ENCODE measurements around the gene PEF1. TPM values are rescaled to one million over a fixed set of nuclear protein-coding genes. Genes with fewer than 3 reads are reported as not detected.
A peak's percentile ranks its signal among the peaks of the same experiment; 100 is the strongest.

PEF1 gene
- total RNA-seq, 1 donor from 2014 or later, result 64.0 TPM

DNA sequence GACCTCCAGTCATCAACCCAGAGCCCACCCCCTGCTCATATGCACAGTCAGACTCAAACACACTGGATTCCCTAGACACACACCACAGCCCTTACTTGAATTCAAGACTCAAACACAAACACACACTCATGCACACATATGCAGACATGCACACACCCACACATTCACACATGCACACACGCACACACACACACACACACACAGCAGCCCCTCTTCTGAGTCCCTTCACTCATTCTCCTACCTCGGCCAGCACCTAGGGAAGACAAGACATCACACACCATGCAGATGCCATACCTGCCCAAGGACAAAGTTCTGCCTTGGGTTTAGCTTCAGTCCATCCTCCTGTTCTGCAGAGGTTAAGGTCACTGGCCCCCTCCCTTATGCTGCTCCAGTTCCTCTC lies 28.7 kb downstream of the PEF1 start:
- H3K27ac Mint-ChIP-seq, result no peak overlapping the region
- H3K36me3 Mint-ChIP-seq (ENCODE audit: low read depth), result no peaks in the 10 kb centered on the region
- intact Hi-C loops (cut with micrococcal nuclease), result no loop called here
- no peak overlapping the region for H3K4me3 Mint-ChIP-seq
- DNase-seq, result no peak
- H3K27me3 Mint-ChIP-seq, result peaks cover 35% of the 10 kb centered on the region
- peaks cover 4% of the 10 kb centered on the region for H3K4me1 Mint-ChIP-seq
- H3K9me3 Mint-ChIP-seq, result no peaks in the 10 kb centered on the region

DNA sequence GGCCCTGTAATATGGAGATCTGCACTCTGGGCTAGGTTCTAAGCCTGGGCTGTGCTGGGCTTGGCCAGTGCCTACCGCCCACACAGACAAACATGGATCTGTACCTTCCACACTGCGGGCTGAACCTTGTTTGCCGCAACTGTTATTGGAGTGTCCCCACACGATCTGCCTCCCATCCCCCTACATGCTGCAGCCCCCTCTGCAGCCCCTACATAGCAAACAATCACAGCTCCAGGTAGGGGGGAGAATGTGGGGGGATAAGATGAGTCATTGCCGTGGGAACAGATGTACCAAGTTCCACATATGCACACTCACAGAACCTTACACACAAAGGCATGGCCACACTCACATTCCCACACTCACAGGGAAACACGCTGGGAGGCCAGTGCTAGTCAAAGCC lies 29.3 kb downstream of the PEF1 start:
- Mint-ChIP-seq H3K4me3 (no peak overlapping the region), H3K36me3 (ENCODE audit: low read depth) (no peaks in the 10 kb centered on the region), H3K9me3 (no peaks in the 10 kb centered on the region), H3K27ac (no peak overlapping the region), H3K4me1 (peaks cover 4% of the 10 kb centered on the region), H3K27me3 (peaks cover 39% of the 10 kb centered on the region)
- no peak for DNase-seq
- intact Hi-C loops (cut with micrococcal nuclease), result no loop called here

DNA sequence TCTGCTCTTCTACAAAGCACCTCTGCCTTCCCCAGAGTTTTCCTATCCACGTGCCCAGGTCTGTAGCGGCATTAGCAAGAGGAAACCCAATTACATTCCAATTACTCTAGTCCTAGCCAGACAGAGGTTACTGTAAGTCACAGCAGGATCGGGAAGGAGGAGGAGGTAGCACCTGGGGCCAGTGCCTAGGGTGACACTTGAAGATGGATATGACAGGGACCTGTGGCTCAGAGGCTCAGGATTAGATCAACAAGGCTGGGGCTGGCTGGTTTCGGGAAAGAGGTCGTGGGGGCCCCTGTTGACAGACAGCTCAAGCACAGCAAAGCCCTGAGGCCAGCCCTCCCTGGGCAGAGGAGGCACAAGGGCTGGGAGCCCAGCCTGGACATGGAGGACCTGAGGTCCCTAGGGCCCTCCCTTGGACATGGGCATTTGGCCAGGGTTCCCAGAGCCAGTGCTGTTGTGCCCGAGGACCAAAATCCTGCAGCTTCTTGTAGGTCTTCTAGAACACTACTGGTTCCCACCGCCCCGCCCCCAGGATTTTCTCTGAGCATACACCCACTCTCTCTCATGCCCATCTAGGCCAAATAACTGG lies 30.2 kb downstream of the PEF1 start:
- H3K27me3 Mint-ChIP-seq, result peaks cover 44% of the 10 kb centered on the region
- no peaks in the 10 kb centered on the region for H3K36me3 Mint-ChIP-seq (ENCODE audit: low read depth)
- no peaks in the 10 kb centered on the region for H3K9me3 Mint-ChIP-seq
- H3K4me3 Mint-ChIP-seq, result no peak overlapping the region
- DNase-seq, result no peak
- H3K4me1 Mint-ChIP-seq, result peaks cover 4% of the 10 kb centered on the region
- intact Hi-C loops (cut with micrococcal nuclease), result no loop called here
- H3K27ac Mint-ChIP-seq, result no peak overlapping the region

DNA sequence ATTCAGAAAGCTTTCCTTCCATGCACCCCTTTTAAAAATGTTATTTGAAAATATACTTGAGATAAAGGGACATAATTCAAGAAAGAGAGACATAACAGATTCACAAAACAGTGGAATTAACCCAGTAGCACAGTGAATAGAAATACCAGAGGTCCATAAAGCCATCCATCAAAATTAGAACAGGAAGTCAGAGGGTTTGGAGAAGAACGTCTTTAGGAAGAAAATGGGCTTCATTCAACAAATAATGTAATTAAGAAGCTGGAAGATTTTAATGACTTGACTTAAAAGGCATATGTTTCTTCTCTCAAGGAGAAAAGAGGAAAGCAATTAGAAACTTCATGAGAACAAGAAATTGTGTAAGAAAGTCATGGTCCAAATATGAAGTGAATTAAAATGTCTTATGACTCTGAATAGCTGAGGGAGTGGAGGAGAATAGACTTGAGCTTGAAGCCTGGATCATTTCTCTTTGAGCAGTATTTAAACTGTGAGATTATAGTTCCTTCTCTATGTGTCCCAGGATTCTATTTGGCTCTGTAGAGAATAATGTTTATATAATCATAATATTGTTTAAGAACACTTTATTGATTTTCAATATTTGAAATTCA lies 35.1 kb downstream of the PEF1 start:
- DNase-seq, result no peak
- Mint-ChIP-seq H3K36me3 (ENCODE audit: low read depth) (no peaks in the 10 kb centered on the region), H3K9me3 (no peaks in the 10 kb centered on the region), H3K4me3 (no peak overlapping the region), H3K27ac (no peak overlapping the region), H3K27me3 (peaks cover 15% of the 10 kb centered on the region), H3K4me1 (peaks cover 11% of the 10 kb centered on the region)
- intact Hi-C loops (cut with micrococcal nuclease), result no loop called here

DNA sequence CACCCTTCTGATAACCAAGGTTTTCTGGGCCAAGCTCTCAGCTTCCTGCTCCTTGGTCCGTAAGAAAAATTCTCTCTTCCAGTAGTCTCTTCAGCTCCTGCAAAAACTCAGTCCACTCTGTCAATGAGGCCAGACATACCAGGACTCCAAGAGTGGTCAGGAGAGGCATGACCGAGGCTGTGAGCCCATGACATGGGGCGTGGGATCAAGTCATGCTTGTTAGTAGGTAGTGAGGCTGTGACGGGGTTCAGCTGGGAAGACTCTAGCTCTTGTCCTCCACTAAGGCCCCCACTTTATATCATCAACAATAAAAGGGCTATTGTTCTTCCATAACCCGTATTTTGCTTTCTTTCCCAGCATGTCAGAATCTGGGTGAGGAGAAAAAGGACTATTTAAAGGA lies 37.3 kb downstream of the PEF1 start:
- no peak overlapping the region for H3K4me3 Mint-ChIP-seq
- peaks cover 15% of the 10 kb centered on the region for H3K27me3 Mint-ChIP-seq
- H3K9me3 Mint-ChIP-seq, result no peaks in the 10 kb centered on the region
- peaks cover 11% of the 10 kb centered on the region for H3K4me1 Mint-ChIP-seq
- intact Hi-C loops (cut with micrococcal nuclease), result no loop called here
- no peak for DNase-seq
- H3K27ac Mint-ChIP-seq, result no peak overlapping the region
- H3K36me3 Mint-ChIP-seq (ENCODE audit: low read depth), result no peaks in the 10 kb centered on the region

DNA sequence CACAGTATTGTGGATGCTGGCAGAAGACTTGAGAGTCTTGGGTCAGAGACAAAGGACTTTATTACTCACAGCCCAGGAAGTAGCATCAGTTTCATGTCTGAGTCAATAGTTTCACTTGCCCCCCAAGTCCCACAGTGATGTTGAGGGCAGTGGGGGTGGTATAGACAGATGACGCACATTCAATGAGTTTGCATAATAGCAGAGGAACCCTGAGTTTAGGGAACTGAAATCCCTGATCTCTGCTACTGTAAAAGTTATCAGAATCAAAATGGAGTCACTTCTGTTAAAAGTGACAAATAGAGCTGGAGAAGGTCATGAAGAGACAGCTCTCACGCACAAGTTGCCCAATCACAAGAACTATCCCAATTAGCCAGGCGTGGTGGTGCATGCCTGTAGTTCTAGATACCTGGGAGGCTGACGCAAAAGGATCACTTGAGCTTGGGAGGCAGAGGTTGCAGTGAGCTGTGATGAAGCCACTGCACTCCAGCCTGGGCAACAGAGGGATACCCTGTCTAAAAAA lies 38.7 kb downstream of the PEF1 start:
- no peak overlapping the region for H3K27ac Mint-ChIP-seq
- H3K4me3 Mint-ChIP-seq, result no peak overlapping the region
- intact Hi-C loops (cut with micrococcal nuclease), result no loop called here
- H3K4me1 Mint-ChIP-seq, result peaks cover 8% of the 10 kb centered on the region
- H3K9me3 Mint-ChIP-seq, result no peaks in the 10 kb centered on the region
- no peak for DNase-seq
- no peaks in the 10 kb centered on the region for H3K36me3 Mint-ChIP-seq (ENCODE audit: low read depth)
- peaks cover 23% of the 10 kb centered on the region for H3K27me3 Mint-ChIP-seq

DNA sequence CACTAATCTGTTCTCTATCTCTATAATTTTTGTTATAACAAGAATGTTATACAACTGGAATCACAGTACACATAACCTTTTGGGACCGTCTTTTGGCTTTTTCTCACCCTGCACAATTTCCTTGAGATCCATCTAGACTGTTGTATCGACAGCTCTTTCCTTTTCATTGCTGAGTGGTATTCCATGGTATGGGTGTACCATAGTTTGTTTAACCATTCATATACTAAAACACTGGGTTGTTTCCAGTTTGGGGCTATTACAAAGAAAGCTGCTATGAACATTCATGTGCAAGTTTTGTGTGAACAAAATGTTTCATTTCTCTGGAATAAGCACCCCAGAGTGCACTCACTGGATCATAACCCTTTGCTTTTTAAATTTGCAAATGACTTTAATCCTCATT lies 42.6 kb downstream of the PEF1 start:
- Mint-ChIP-seq H3K9me3 (no peaks in the 10 kb centered on the region), H3K4me3 (no peak overlapping the region), H3K36me3 (ENCODE audit: low read depth) (no peaks in the 10 kb centered on the region), H3K27ac (no peak overlapping the region), H3K27me3 (peaks cover 27% of the 10 kb centered on the region), H3K4me1 (peaks cover 8% of the 10 kb centered on the region)
- no peak for DNase-seq
- intact Hi-C loops (cut with micrococcal nuclease), result no loop called here

DNA sequence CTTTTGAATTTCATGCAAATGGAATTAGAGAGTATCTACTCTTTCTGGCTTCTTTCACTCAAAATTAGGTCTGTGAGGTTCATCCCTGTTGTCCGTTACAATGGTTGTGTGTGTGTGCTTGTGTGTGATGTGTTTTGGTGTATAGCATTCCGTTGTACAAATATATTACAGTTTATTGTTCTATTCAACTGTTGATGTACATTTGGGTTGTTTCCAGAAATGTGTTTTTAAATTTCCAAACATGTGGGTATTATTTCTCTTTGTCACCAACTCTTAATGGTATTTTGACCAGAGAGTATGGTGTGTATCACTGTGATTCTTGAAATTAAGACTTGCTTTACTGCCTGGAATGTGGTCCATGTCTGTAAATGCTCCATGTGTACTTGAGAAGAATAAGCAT lies 44.0 kb downstream of the PEF1 start:
- Mint-ChIP-seq H3K27ac (no peak overlapping the region), H3K4me3 (no peak overlapping the region), H3K4me1 (peaks cover under 1% of the 10 kb centered on the region), H3K9me3 (no peaks in the 10 kb centered on the region), H3K27me3 (peaks cover 37% of the 10 kb centered on the region), H3K36me3 (ENCODE audit: low read depth) (no peaks in the 10 kb centered on the region)
- intact Hi-C loops (cut with micrococcal nuclease), result no loop called here
- no peak for DNase-seq

DNA sequence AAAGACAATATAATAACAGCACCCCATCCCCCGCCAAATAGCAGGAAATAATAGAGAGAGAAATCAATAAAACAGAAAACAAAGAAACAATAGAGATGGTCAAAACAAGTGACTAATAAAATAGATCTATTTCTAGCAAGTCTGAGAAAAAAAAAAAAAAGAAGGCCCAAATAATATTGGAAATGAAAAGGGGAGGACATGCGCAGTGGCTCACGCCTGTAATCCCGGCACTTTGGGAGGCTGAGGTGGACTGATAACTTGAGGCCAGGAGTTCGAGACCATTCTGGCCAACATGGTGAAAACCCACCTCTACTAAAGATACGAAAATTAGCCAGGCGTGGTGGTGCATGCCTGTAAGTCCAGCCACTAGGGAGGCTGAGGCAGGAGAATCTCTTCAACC lies 45.7 kb downstream of the PEF1 start:
- H3K36me3 Mint-ChIP-seq (ENCODE audit: low read depth), result no peaks in the 10 kb centered on the region
- H3K27me3 Mint-ChIP-seq, result peaks cover 40% of the 10 kb centered on the region
- no peak for DNase-seq
- H3K4me1 Mint-ChIP-seq, result no peaks in the 10 kb centered on the region
- H3K4me3 Mint-ChIP-seq, result no peak overlapping the region
- intact Hi-C loops (cut with micrococcal nuclease), result no loop called here
- H3K9me3 Mint-ChIP-seq, result no peaks in the 10 kb centered on the region
- H3K27ac Mint-ChIP-seq, result no peak overlapping the region

DNA sequence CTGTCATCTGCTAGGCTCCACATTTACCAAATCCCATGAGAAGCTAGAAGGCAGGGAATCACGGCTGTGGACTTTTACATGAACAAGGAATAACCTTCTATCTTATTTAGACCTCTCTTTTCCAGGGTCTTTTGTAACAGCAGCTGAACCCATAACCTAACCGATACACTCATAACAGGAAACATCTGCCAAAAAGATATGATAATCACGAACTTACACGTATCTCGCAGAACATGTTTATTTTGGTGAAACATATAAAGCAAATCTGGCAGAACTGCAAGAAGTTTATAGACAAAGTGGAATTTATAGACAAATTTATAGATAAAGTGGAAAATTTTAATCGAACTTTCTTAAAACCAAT lies 48.0 kb downstream of the PEF1 start:
- Mint-ChIP-seq H3K4me1 (no peaks in the 10 kb centered on the region), H3K4me3 (no peak overlapping the region), H3K36me3 (ENCODE audit: low read depth) (no peaks in the 10 kb centered on the region), H3K27me3 (peaks cover 43% of the 10 kb centered on the region), H3K9me3 (no peaks in the 10 kb centered on the region), H3K27ac (no peak overlapping the region)
- intact Hi-C loops (cut with micrococcal nuclease), result no loop called here
- DNase-seq, result no peak

DNA sequence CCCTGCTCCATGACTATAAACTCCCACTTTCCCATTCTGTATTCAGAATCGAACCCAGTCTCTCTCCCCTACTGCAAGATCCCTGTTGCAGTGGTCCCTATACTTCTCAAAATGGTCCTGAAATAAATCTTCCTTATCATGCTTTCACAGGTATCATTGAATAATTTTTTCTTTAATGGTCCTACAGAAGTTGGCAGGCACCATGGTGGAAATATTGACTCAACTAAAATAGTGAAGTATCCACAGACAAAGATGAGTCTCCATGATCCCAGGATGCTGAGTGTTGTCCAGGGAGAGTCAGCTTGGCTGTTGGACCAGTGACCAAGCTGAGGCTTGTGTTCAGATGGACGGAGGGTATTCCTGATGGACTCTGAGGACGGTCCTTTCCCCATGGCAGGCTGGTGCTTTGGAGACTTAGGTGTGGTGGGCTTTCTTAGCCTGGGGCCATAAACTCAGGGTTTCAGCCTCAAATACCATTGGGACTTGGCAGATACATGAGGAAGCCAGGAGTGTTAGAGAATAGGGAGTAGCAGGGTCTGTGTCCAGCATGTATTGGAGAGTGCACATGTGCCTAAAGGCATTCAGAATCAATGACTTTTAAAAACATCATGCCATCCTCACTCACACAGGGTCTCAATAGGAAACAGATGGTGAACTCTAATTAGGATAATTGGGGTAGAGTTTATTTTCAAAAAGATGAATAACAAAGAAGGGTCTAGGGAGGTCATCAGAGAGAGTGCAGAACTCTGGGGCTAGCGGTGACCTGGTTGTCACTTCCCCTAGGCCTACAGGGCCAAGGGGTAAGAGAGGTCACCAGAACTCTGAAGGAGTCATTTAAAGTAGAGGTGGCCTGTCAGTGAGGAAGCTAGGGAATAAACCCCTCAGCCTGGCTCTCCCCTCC lies 48.6 kb downstream of the PEF1 start:
- H3K27me3 Mint-ChIP-seq, result peaks cover 40% of the 10 kb centered on the region
- no peaks in the 10 kb centered on the region for H3K36me3 Mint-ChIP-seq (ENCODE audit: low read depth)
- no peaks in the 10 kb centered on the region for H3K4me1 Mint-ChIP-seq
- DNase-seq, result no peak
- intact Hi-C loops (cut with micrococcal nuclease), result no loop called here
- no peak overlapping the region for H3K4me3 Mint-ChIP-seq
- no peak overlapping the region for H3K27ac Mint-ChIP-seq
- no peaks in the 10 kb centered on the region for H3K9me3 Mint-ChIP-seq

DNA sequence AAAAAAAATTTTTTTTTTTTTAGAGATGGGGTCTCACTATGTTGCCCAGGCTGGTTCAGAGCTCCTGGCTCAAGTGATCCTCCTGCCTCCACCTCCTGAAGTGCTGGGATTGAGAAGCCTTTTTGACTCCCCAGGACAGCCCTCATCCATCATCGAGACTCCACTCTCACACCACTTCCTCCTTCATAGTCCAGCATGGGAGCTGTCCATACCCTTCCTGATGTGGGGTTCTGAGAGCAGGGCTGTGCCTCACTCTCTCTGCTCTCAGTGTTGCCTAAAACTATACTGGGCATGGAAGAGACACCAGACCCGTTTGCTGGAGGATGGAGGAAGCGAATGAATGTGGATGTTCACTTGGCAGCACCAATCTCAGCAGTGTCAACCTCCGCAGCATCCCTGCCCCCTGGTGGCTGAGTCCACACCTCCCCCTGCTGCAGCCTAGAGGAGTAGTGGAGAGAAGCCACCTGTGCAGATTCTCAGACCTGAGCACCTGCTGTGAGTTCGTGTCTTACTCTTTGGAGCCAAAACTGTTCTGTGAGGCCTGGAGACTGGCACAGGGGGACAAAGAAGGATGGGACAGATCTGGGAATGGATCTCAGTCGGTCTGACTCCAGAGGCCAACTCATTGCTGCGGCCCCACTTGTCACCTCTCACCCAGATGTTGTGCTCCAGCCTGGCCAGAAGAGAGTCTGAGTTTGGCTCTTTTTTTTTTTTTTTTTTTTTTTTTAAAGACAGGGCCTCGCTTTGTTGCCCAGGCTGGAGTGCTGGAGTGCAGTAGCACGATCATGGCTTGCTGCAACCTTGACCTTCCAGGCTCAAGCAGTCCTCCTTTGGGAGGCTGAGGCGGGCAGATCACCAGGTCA lies 50.7 kb downstream of the PEF1 start:
- no peak overlapping the region for H3K4me3 Mint-ChIP-seq
- H3K36me3 Mint-ChIP-seq (ENCODE audit: low read depth), result no peaks in the 10 kb centered on the region
- no peak overlapping the region for H3K27ac Mint-ChIP-seq
- peaks cover 2% of the 10 kb centered on the region for H3K4me1 Mint-ChIP-seq
- intact Hi-C loops (cut with micrococcal nuclease), result no loop called here
- DNase-seq, result peak; percentile 77
- no peaks in the 10 kb centered on the region for H3K9me3 Mint-ChIP-seq
- peaks cover 39% of the 10 kb centered on the region for H3K27me3 Mint-ChIP-seq

DNA sequence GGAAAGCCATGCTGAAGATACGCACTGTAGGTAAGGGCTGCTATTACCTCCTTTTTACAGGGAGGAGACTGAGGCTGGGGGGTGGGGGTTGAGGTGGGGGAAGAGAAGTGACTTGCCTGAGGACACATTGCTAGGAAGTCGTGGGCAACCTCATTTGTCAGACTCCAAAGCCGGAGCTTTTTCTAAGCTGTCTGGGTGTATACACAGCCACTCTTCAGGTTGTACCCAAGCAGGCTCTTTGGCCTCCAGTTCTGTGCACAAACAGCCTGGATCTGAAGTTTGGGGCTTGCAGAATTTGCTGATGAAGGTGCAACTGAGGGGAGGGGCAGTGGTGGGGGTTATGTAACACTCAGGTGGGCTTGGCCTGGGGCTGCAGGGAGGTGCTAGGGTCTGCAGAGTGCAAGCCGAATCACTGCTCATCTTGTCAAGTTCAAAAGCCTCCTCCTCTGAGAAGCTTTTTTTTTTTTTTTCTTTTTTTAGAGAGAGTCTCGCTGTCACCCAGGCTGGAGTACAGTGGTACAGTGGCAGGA lies 51.5 kb downstream of the PEF1 start:
- Mint-ChIP-seq H3K9me3 (no peaks in the 10 kb centered on the region), H3K4me3 (no peak overlapping the region), H3K36me3 (ENCODE audit: low read depth) (no peaks in the 10 kb centered on the region), H3K27ac (no peak overlapping the region), H3K4me1 (peaks cover 2% of the 10 kb centered on the region), H3K27me3 (peaks cover 36% of the 10 kb centered on the region)
- intact Hi-C loops (cut with micrococcal nuclease), result no loop called here
- DNase-seq, result no peak

Data from activated CD4-positive, alpha-beta T cell treated with anti-CD3 and anti-CD28 coated beads, Interleukin-2, amount 10 ng/mL, durations not matched to agents 24 days and 14 days (primary cell).